HEK293T (cell line): ENCODE measurements around the gene GARS1.

Experiments used
- ELF4 ChIP-seq: fragments of 450-650 bp; IDR thresholded peaks from 2 replicates; pipeline ENCODE4 v1.6.1; 2017; ENCODE audit warnings: antibody characterized with exemption
- FOXA1 ChIP-seq: fragments of 450-650 bp; IDR thresholded peaks from 2 replicates; pipeline ENCODE4 v1.6.1; 2016; ENCODE audit warnings: mild to moderate bottlenecking
- FOXK2 ChIP-seq: fragments of 450-650 bp; IDR thresholded peaks from 2 replicates; pipeline ENCODE4 v1.6.1; 2016; ENCODE audit warnings: mild to moderate bottlenecking
- FOXM1 ChIP-seq: fragments of 450-650 bp; IDR thresholded peaks from 2 replicates; pipeline ENCODE4 v1.6.1; 2017; ENCODE audit warnings: mild to moderate bottlenecking, borderline replicate concordance
- SP1 ChIP-seq: fragments of 450-650 bp; IDR thresholded peaks from 2 replicates; pipeline ENCODE4 v1.6.1; 2017

- no peak for TF ChIP-seq SP1
- no peak for TF ChIP-seq FOXK2
- no peak for TF ChIP-seq FOXA1
- no peak for TF ChIP-seq FOXM1
- no peak for TF ChIP-seq ELF4
These were observed 1.4 kb downstream of the GARS1 start for GRCh38 chr7:30596014-30596641.
